Activated naive CD8-positive, alpha-beta T cell treated with anti-CD3 and anti-CD28 coated beads for 36 hours (primary cell): ENCODE results near the gene PCDH8. TPM values are rescaled to one million over a fixed set of nuclear protein-coding genes. Genes with fewer than 3 reads are reported as not detected.

ENCODE experiments used
- DNase-seq: peaks from one replicate; pipeline ENCODE4 v3.0.0; 2021
- H3K27ac Mint-ChIP-seq: one replicate; pipeline ENCODE4 v1.8.0; 2022; ENCODE audit warnings: mild to moderate bottlenecking, moderate library complexity, mixed read lengths
- H3K27me3 Mint-ChIP-seq: one replicate; pipeline ENCODE4 v1.8.0; 2022; ENCODE audit warnings: mild to moderate bottlenecking, mixed read lengths
- H3K36me3 Mint-ChIP-seq: one replicate; pipeline ENCODE4 v1.8.0; 2021; ENCODE audit warnings: mild to moderate bottlenecking, mixed read lengths
- H3K4me1 Mint-ChIP-seq: one replicate; pipeline ENCODE4 v1.8.0; 2021; ENCODE audit warnings: mixed read lengths
- H3K4me3 Mint-ChIP-seq: one replicate; pipeline ENCODE4 v1.8.0; 2022; ENCODE audit warnings: mild to moderate bottlenecking, moderate library complexity, mixed read lengths
- H3K9me3 Mint-ChIP-seq: one replicate; pipeline ENCODE4 v1.8.0; 2022; ENCODE audit warnings: mixed read lengths
- total RNA-seq, 2 experiments: library from RNA; stranded (reverse); gene quantifications; one replicate each; pipeline ENCODE4 v1.2.3, GENCODE V29; 2021

The PCDH8 gene, protein sequence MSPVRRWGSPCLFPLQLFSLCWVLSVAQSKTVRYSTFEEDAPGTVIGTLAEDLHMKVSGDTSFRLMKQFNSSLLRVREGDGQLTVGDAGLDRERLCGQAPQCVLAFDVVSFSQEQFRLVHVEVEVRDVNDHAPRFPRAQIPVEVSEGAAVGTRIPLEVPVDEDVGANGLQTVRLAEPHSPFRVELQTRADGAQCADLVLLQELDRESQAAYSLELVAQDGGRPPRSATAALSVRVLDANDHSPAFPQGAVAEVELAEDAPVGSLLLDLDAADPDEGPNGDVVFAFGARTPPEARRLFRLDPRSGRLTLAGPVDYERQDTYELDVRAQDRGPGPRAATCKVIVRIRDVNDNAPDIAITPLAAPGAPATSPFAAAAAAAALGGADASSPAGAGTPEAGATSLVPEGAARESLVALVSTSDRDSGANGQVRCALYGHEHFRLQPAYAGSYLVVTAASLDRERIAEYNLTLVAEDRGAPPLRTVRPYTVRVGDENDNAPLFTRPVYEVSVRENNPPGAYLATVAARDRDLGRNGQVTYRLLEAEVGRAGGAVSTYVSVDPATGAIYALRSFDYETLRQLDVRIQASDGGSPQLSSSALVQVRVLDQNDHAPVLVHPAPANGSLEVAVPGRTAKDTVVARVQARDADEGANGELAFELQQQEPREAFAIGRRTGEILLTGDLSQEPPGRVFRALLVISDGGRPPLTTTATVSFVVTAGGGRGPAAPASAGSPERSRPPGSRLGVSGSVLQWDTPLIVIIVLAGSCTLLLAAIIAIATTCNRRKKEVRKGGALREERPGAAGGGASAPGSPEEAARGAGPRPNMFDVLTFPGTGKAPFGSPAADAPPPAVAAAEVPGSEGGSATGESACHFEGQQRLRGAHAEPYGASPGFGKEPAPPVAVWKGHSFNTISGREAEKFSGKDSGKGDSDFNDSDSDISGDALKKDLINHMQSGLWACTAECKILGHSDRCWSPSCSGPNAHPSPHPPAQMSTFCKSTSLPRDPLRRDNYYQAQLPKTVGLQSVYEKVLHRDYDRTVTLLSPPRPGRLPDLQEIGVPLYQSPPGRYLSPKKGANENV
- not detected for total RNA-seq

DNA sequence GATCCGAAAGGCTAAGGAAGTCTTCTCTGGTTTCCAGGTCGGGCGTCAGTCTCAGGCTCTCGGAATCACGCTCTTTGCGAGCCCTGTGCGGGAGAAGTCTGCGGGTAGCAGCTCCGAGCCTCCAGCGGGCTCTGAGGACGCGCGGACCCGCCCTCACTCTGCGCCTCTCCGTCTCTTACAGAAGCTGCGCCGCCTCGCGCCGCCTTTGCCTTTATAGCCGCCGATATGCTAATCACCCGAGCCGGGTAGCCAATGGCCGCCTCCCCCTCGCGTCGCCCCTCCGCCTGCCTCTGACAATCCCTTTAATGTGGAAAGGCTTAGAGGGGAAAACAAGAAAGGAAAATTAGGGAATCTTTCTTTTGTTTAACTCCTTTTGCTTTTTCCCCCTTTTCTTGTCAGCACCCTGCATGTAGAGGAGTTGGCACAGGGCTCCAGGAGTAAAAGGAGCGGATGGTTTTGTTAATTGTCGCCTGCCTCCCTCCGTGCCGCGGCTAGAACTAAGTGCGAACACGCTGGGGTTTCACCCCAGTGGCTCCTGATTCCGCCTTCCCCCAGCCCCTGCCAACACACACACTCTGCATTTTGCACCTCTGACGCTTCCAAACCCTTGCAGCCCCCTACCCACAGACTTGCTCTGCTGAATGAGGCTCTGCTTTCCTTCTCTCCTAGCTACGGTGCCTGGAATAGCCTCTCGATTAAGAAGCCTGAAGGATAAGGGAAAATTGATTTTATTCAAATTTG lies at the start of gene PCDH8:
TSS of gene PCDH8 (minus strand) at position 186 of the 741 bp plus-strand sequence. CDS start 204 bp downstream, outside the sequence.
- Mint-ChIP-seq H3K4me1 (peaks cover 19% of the 10 kb centered on the region), H3K27me3 (peaks cover 79% of the 10 kb centered on the region), H3K9me3 (peaks cover 4% of the 10 kb centered on the region), H3K4me3 (no peak within 1 kb of the TSS), H3K27ac (no peak within 1 kb of the TSS), H3K36me3 (no peaks in the 10 kb centered on the region)
- DNase-seq = peak; percentile 18

DNA sequence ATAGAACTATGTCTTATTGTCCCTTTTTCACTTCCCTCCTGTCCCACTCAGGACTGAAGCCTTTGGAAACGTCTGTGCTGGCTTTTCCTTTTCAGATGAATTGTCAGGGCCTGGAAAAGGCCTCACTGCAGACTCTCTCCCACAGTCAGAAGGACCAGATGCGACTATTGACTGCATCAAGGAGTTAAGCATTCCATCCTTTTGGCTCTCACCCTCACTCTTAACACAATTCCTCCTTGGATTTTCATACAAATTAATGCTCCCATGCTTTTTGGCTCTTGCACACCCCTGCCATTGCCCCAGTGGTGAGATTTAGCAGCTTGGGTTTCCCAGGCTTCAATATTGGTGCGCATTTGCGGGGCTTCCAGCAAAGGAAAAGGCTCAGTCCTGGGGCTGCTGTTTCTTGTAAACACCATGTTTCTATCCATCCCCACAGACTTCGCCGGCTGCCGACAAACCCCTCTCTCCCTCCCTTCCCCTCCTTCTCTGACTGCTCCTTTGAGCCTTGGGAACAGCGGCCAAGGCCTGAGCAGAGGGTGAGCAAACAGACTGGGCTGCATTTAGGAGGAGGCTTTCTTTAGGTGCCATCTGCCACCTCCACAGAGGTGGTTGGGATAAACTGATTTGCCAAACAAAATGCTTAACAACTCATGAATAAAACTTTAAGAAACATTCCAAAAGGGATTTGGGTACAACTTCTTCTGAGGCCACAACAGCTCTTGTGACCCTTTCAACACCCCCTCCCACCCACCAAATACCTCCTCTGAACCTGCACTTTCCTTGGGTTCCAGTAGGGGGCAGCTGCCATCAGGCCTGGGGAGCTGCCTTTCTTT lies 48.6 kb upstream of the PCDH8 start:
- H3K4me1 Mint-ChIP-seq = no peaks in the 10 kb centered on the region
- H3K4me3 Mint-ChIP-seq = no peak overlapping the region
- no peak for DNase-seq
- H3K9me3 Mint-ChIP-seq = no peaks in the 10 kb centered on the region
- H3K27me3 Mint-ChIP-seq = peaks cover 7% of the 10 kb centered on the region
- no peaks in the 10 kb centered on the region for H3K36me3 Mint-ChIP-seq
- no peak overlapping the region for H3K27ac Mint-ChIP-seq

DNA sequence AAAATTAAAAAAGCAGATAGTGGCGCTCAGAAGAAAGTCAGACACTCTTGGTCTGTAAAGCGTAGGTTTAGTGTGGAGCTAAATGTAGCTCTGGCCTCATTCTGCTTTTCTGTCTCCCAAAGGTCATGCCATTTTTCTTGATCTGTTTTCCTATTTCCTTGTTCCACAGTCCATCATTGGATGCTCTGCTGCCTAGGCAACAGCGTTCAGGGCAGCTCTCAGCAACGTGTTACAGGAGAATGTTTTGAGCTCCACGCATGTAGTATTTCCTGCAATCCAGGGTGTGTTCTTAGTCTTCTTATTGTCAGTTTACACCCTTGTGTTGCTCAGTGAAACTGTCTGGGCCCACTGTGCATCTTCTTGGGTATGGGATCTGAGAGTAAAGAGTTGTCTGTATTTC lies 46.0 kb upstream of the PCDH8 start:
- no peak for DNase-seq
- H3K9me3 Mint-ChIP-seq = no peaks in the 10 kb centered on the region
- H3K4me3 Mint-ChIP-seq = no peak overlapping the region
- no peaks in the 10 kb centered on the region for H3K36me3 Mint-ChIP-seq
- H3K4me1 Mint-ChIP-seq = no peaks in the 10 kb centered on the region
- no peak overlapping the region for H3K27ac Mint-ChIP-seq
- peaks cover 8% of the 10 kb centered on the region for H3K27me3 Mint-ChIP-seq

DNA sequence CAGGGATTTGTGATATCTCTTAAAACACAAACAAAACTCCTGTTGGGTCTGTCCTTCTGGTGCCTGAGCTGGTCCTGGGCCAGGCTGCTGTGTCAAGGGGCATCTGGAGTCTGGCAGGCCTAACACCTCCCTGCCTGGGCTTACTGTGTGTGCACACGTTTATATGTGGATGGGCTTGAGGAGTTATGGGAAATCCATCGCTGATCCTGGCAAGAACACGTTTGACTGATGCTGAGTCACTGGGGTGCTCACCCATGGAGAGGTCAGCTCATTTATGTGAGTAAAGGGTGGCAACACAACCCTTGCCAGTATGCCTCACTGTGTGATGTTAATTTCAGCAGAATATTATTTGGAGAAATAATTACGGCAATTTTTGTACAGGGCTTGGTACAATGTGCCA lies 44.5 kb upstream of the PCDH8 start:
- no peaks in the 10 kb centered on the region for H3K4me1 Mint-ChIP-seq
- peaks cover 8% of the 10 kb centered on the region for H3K27me3 Mint-ChIP-seq
- DNase-seq = no peak
- no peak overlapping the region for H3K27ac Mint-ChIP-seq
- H3K4me3 Mint-ChIP-seq = no peak overlapping the region
- no peaks in the 10 kb centered on the region for H3K36me3 Mint-ChIP-seq
- no peaks in the 10 kb centered on the region for H3K9me3 Mint-ChIP-seq

DNA sequence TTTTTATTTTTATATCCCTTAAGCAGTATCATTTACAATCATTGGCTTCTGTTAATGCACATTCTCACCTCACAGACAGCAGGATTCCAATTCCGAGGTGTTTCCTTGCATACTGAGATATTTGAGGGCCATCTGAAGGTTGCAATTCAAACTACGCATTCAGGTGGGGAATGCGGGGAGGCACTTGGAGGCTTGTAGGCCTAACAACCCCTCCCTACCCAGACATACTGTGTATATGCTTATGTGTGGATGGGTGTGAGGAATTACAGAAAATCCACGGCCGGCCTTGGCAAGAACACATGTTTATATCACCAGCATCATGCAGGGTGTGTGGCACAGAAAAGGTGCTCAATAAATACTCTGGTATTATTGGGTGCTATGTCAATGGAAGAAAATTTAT lies 43.3 kb upstream of the PCDH8 start:
- Mint-ChIP-seq H3K4me1 (no peaks in the 10 kb centered on the region), H3K27ac (no peak overlapping the region), H3K36me3 (no peaks in the 10 kb centered on the region), H3K9me3 (no peaks in the 10 kb centered on the region), H3K27me3 (peaks cover 8% of the 10 kb centered on the region), H3K4me3 (no peak overlapping the region)
- no peak for DNase-seq

DNA sequence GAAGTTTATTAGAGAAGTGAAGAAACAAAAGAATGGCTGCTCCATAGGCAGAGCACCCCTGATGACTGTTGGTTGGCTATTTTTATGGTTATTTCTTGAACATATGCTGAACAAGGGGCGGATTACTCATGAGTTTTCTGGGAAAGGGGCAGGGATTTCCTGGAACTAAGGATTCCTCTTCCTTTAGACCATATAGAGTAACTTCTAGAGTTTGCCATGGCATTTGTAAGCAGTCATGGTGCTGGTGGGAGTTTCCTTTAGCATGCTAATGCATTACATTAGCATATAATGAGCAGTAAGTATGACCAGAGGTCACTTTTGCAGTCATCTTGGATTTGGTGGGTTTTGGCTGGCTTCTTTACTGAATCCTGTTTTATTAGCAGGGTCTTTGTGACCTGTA lies 38.7 kb upstream of the PCDH8 start:
- no peak for DNase-seq
- no peaks in the 10 kb centered on the region for H3K36me3 Mint-ChIP-seq
- H3K4me1 Mint-ChIP-seq = no peaks in the 10 kb centered on the region
- H3K27ac Mint-ChIP-seq = no peak overlapping the region
- peaks cover 10% of the 10 kb centered on the region for H3K27me3 Mint-ChIP-seq
- H3K9me3 Mint-ChIP-seq = no peaks in the 10 kb centered on the region
- H3K4me3 Mint-ChIP-seq = no peak overlapping the region

DNA sequence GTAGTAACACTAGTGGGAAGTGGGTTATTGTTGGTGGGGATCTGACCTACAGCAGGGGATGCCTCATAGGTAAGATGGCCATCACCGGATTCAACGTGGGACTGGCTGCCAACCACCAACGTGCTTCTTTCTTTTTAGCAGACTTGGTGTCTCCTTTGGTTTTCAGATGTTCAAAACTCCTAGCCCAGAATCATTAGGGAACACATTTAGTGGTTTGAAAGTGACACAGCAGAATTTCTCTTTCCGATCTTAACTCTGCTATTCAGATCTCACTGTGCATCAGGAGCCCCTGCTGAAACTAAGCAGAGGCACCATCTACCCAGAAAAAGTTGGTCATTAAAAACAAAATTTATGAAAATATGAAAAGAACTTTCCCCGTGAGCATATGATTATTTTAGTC lies 36.7 kb upstream of the PCDH8 start:
- Mint-ChIP-seq H3K4me3 (no peak overlapping the region), H3K9me3 (no peaks in the 10 kb centered on the region), H3K4me1 (no peaks in the 10 kb centered on the region), H3K27me3 (peaks cover 12% of the 10 kb centered on the region), H3K36me3 (no peaks in the 10 kb centered on the region), H3K27ac (no peak overlapping the region)
- no peak for DNase-seq

DNA sequence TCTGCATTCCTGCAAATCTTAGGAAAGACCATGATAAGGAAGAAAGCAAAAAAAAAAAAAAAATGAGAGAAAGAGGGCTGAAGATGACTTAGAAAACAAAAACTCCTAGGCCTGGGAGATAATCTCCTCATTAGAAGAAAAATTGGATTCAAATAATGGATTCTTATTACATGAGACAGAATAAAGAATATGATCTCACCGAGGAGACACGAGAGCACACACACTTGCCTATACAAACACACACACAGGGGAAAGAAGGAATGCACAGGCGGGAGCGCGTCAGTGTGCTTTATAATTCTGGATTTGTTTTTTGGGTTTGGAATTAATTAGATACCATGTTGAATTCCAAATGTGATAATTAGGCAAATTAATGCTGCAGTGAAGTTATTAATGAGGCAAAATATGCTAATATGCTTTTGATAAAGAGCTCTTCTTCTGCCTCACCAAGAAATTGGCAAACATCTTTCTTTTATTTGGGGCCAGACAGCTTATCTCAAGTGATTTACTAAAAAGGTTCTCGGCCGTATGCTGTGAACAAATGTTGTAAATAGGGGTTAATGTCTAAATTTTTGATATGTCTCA lies 36.1 kb upstream of the PCDH8 start:
- Mint-ChIP-seq H3K4me1 (no peaks in the 10 kb centered on the region), H3K4me3 (no peak overlapping the region), H3K9me3 (no peaks in the 10 kb centered on the region), H3K27ac (no peak overlapping the region), H3K36me3 (no peaks in the 10 kb centered on the region), H3K27me3 (peaks cover 12% of the 10 kb centered on the region)
- DNase-seq = no peak

DNA sequence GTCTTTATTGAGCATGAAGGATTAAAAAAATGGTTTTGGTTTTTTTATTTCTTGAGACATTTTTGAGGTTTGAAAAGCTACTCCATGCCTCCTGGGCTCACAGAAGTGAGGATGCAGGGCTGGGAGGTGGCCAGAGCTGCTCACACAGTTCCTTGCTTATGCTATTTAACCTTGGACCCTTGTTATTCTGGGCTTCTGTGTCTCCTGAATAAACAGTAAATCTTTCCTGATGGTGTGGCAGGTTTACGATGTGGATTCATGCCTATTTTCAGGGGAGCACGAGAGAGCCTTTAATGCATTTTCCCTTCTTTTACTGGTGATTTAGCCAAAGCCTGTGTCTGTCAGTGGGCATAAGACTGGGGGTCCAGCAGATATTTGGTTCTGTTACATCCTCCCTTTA lies 34.3 kb upstream of the PCDH8 start:
- Mint-ChIP-seq H3K27me3 (peaks cover 12% of the 10 kb centered on the region), H3K4me1 (no peaks in the 10 kb centered on the region), H3K27ac (no peak overlapping the region), H3K9me3 (no peaks in the 10 kb centered on the region), H3K4me3 (no peak overlapping the region), H3K36me3 (no peaks in the 10 kb centered on the region)
- no peak for DNase-seq

DNA sequence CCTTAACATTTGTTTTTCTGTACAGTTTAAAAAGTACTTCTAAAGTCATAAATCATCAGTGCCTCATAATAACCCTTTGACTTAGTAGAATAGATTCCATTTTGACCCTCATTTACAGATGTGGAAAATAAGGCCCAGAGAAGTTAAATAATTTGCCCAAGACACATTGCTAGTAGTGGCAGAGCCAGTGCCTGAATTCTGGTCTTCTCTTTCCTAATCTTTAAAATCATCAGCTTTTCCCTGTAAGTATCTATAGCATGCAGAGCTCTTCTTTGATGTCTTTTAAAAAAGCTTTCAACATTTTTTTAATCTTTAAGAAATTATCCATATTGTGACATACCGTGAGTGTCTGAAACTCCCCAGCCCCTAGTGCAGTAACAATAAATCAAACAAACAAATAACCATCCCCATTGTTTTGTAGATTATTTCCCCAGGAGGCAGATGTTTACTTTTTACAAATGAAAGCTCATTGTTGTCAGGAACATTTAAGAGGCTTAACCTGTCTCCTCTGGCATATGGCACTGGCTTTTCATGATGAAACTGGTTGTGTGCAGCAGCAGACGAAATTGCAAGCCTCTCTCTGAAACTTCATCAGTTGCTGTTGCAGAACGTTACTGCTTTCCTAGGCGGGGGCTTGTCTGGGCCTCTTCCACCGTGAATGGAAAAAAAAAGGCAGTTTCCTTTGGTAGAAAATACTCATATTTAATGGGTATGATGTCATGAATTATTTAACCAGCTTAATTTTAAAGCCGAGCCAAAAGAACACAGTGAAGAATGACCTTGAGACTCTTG lies 31.7 kb upstream of the PCDH8 start:
- H3K27me3 Mint-ChIP-seq = peaks cover 14% of the 10 kb centered on the region
- no peak for DNase-seq
- H3K27ac Mint-ChIP-seq = no peak overlapping the region
- H3K36me3 Mint-ChIP-seq = no peaks in the 10 kb centered on the region
- peaks cover 9% of the 10 kb centered on the region for H3K9me3 Mint-ChIP-seq
- no peak overlapping the region for H3K4me3 Mint-ChIP-seq
- H3K4me1 Mint-ChIP-seq = no peaks in the 10 kb centered on the region

DNA sequence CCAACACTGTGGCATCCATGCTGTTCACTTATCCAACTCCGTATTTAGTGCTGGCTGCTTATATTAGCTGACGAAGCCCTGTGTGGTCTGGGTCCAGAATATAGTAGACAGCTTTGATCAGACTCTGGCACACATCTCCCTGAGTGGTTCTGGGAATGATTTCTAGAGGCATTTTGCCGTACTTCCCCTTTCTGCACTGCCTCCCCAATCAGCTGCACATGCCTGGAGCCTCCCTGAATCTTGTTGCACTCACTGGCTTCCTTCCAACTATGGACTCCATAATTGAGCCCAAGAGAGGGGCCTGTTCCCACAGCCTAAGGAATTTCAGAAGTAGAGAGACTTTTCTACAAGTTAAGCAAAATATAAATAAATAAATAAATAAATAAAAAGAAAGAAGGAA lies 30.4 kb upstream of the PCDH8 start:
- H3K9me3 Mint-ChIP-seq = peaks cover 17% of the 10 kb centered on the region
- no peaks in the 10 kb centered on the region for H3K36me3 Mint-ChIP-seq
- H3K27ac Mint-ChIP-seq = no peak overlapping the region
- peaks cover 10% of the 10 kb centered on the region for H3K27me3 Mint-ChIP-seq
- H3K4me3 Mint-ChIP-seq = no peak overlapping the region
- H3K4me1 Mint-ChIP-seq = no peaks in the 10 kb centered on the region
- DNase-seq = no peak

DNA sequence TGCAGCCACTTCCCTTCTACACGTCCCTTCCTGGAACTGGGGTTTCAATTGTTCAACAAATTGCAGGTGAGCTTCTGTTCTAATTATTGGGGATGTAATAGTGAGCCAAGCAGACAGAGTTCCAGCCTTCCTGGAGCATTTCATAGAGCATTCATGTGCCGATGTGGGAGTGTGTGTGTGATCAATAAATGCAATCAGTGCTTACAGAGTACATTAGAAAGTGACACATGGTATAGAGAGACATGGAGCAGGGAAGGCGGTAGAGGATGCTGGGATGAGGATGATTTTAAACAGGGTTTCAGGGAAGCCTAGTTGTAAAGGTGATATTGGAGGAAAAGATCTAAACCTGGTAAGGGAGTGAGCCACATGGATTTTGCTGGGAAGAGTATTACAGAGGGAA lies 21.7 kb upstream of the PCDH8 start:
- Mint-ChIP-seq H3K27ac (no peak overlapping the region), H3K27me3 (peaks cover 12% of the 10 kb centered on the region), H3K4me3 (no peak overlapping the region), H3K36me3 (no peaks in the 10 kb centered on the region), H3K9me3 (peaks cover 8% of the 10 kb centered on the region), H3K4me1 (peaks cover 3% of the 10 kb centered on the region)
- DNase-seq = no peak

DNA sequence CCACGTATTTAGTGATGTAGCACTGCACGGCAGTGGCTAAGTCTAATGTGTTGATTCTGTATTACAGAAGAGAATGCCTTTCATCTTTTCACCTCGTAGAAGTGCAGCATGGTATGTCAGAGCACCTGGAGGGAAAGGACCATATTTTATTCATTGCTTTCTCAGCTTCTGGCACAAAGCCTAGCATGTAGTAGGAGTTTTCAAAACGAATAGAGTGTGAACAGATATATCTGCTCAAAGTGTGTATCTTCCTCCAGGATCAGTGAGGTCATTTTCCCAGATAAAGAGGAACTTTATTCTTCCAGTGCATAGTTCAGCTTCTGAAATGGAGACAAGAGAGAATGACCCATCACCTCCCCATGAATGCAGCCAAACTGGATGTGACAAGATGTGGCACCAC lies 21.2 kb upstream of the PCDH8 start:
- peaks cover 3% of the 10 kb centered on the region for H3K4me1 Mint-ChIP-seq
- peaks cover 5% of the 10 kb centered on the region for H3K9me3 Mint-ChIP-seq
- H3K27me3 Mint-ChIP-seq = peaks cover 12% of the 10 kb centered on the region
- no peaks in the 10 kb centered on the region for H3K36me3 Mint-ChIP-seq
- H3K4me3 Mint-ChIP-seq = no peak overlapping the region
- no peak for DNase-seq
- H3K27ac Mint-ChIP-seq = no peak overlapping the region
